Fibroblast of lung (primary cell): Measurements from ENCODE around the gene LRRC10B.

Source experiments
- EZH2 ChIP-seq: IDR thresholded peaks from 2 replicates; pipeline ENCODE4 v1.5.1; 2012; ENCODE audit warnings: low read length, control low read depth, mild to moderate bottlenecking; ENCODE audit errors: missing control alignments
- TF ChIP-seq, protein P1 (sequence below), 2 donors: IDR thresholded peaks in 1 of 2; conservative IDR thresholded peaks in 1 of 2; 1 replicate in 1 of 2; 2 replicates in 1 of 2; pipeline ENCODE4 v1.5.1; 2011 to 2012; ENCODE audit warnings: low read length in 2 of 2, control low read depth in 1 of 2, inconsistent platforms in 1 of 2, low read depth in 1 of 2, mild to moderate bottlenecking in 1 of 2

DNA sequence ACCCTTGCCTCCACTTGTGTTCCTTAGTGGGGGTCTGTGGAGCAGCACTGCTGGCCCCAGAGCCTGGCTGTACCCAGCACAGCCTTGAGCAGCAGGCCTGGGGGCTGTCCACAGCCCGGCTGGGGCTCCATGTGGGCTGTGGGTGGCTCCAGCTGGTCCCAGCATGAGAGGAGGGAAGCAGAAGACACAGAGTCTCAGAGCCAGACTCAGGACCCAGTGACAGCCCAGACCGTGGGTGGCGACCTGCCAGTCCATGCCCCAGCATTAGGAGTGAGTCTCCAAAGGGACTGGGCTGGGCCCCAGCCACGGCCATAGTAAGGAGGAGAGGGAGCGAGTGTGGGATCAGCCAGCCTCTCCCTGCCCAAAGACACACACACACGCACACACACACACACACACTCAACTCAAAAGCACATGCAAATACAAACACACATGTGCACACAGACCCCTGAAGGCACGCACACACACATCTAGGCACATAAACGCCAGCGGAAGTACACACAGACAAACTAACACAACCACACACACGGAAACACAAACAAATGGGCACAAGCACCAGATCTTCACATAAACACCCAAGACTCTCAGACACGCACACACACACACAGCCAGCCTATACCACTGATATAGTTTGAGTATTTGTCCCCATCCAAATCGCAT, 16.7 kb upstream of the LRRC10B start:
- TF ChIP-seq, protein P1, sequence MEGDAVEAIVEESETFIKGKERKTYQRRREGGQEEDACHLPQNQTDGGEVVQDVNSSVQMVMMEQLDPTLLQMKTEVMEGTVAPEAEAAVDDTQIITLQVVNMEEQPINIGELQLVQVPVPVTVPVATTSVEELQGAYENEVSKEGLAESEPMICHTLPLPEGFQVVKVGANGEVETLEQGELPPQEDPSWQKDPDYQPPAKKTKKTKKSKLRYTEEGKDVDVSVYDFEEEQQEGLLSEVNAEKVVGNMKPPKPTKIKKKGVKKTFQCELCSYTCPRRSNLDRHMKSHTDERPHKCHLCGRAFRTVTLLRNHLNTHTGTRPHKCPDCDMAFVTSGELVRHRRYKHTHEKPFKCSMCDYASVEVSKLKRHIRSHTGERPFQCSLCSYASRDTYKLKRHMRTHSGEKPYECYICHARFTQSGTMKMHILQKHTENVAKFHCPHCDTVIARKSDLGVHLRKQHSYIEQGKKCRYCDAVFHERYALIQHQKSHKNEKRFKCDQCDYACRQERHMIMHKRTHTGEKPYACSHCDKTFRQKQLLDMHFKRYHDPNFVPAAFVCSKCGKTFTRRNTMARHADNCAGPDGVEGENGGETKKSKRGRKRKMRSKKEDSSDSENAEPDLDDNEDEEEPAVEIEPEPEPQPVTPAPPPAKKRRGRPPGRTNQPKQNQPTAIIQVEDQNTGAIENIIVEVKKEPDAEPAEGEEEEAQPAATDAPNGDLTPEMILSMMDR (conservative IDR thresholded peaks at IDR 0.05 in 1 of 2, IDR thresholded peaks at IDR 0.05 in 1 of 2; ENCODE audit: low read depth in 1 of 2, low read length in 2 of 2), result no peak
- TF ChIP-seq EZH2, result no peak
